Esophagus squamous epithelium (tissue), 5 donors: ENCODE results near the gene CDC42SE1. TPM values are rescaled to one million over a fixed set of nuclear protein-coding genes. Genes with fewer than 3 reads are reported as not detected.
A peak's percentile ranks its signal among the peaks of the same experiment; 100 is the strongest.

Experiments
- DNase-seq: peaks from one replicate; lab custom pipeline; 2025; lab: John Stamatoyannopoulos, UW
- H3K27ac ChIP-seq, 4 donors: fragments of 200-600 bp; sonication (generic); one replicate each; pipeline ENCODE4 v1.5.1; 2016 to 2019; ENCODE audit warnings: mild to moderate bottlenecking in 1 of 4
- H3K27me3 ChIP-seq, 4 donors: fragments of 200-600 bp; sonication (generic); 1 replicate in 3 of 4; 2 replicates in 1 of 4; pipeline versions ENCODE4 v1.5.1 to v1.6.0; 2017 to 2021; ENCODE audit warnings: antibody characterized with exemption in 1 of 4
- H3K36me3 ChIP-seq, 3 donors: fragments of 200-600 bp; sonication (generic); one replicate each; pipeline ENCODE4 v1.5.1; 2016 to 2019
- H3K4me1 ChIP-seq, 3 donors: fragments of 200-600 bp; sonication (generic); one replicate each; pipeline ENCODE4 v1.5.1; 2017 to 2019
- H3K4me3 ChIP-seq, 4 donors: fragments of 200-600 bp; sonication (generic); 1 replicate in 3 of 4; 2 replicates in 1 of 4; pipeline ENCODE4 v1.5.1; 2016 to 2019; ENCODE audit warnings: mild to moderate bottlenecking in 2 of 4, moderate library complexity in 1 of 4
- H3K9me3 ChIP-seq, 3 donors: fragments of 200-600 bp; sonication (generic); one replicate each; pipeline ENCODE4 v1.5.1; 2016 to 2019
- POLR2A ChIP-seq, 4 donors: fragments of 450-650 bp; IDR thresholded peaks; one replicate each; pipeline ENCODE4 v1.6.1; 2017; ENCODE audit warnings: antibody characterized with exemption in 4 of 4, mild to moderate bottlenecking in 4 of 4, moderate library complexity in 3 of 4
- WGBS, 2 donors: methylation state at CpG; one replicate each; pipeline ENCODE4 v1.1.5; 2018; 5-methylcytosine and 5-hydroxymethylcytosine counted together
- intact Hi-C: fragments of 100-400 bp; cut with DNase I; formaldehyde crosslinking; loops from one replicate; pipeline ENCODE4 v1.15.0; 2022
- total RNA-seq, 4 donors: library from RNA; depleted of rRNA; stranded (reverse); fragments of >200 nt; gene quantifications; one replicate each; pipeline ENCODE4 v1.1.0, GENCODE V29; 2016
- TF ChIP-seq, protein P1 (sequence below), 6 experiments: fragments of 450-650 bp in 4 of 6; fragments of 200-600 bp in 2 of 6; sonication (generic) in 2 of 6; IDR thresholded peaks; one replicate each; pipeline ENCODE4 v1.5.1; 2016 to 2019; ENCODE audit warnings: antibody characterized with exemption in 6 of 6, mild to moderate bottlenecking in 4 of 6, moderate library complexity in 4 of 6
- donor health status: DM: yes; HTN: yes; CAD: no.

CDC42SE1 gene
- total RNA-seq, 4 donors from 2014 or later: 86.7 to 128 (median 115) TPM

DNA sequence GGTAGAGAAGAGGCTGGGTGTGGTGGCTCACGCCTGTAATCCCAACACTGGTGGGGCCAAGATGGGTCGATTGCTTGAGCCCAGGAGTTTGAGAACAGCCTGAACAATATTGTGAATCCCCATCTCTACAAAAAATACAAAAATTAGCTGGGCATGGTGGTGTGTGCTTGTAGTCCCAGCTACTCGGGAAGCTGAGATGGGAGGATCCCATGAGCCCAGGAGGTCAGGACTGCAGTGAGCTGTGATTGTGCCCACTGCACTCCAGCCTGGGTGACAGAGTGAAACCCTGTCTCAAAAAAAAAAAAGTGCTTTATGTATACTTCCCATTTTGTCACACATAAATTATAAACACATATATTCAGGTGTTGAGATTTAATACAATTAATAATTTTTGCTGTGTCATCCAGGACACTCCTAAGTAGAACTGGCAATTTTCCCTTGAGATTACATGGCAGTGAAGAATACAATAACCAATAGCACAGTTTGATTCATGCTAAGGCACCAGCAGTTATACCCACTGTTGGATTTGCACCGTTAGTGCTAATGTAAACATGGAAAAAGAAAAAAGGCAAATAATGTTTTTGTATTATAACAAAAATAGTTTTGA, 26.6 kb upstream of the CDC42SE1 start:
- 55 to 64% methylated on average over 4 of the region's 4 CpGs for WGBS, 2 donors
- Histone ChIP-seq H3K36me3 (peaks cover 0 to 30% (median 0%) of the 10 kb centered on the region in 3 donors), H3K27ac (peak overlapping the region in 2 of 4 donors; percentile 27 to 41), H3K4me1 (peaks cover 0 to 11% (median 0%) of the 10 kb centered on the region in 3 donors), H3K9me3 (no peaks in the 10 kb centered on the region), H3K27me3 (no peaks in the 10 kb centered on the region), H3K4me3 (no peak overlapping the region)
- TF ChIP-seq POLR2A (IDR thresholded peaks at IDR 0.05): no peak
- TF ChIP-seq, protein P1, sequence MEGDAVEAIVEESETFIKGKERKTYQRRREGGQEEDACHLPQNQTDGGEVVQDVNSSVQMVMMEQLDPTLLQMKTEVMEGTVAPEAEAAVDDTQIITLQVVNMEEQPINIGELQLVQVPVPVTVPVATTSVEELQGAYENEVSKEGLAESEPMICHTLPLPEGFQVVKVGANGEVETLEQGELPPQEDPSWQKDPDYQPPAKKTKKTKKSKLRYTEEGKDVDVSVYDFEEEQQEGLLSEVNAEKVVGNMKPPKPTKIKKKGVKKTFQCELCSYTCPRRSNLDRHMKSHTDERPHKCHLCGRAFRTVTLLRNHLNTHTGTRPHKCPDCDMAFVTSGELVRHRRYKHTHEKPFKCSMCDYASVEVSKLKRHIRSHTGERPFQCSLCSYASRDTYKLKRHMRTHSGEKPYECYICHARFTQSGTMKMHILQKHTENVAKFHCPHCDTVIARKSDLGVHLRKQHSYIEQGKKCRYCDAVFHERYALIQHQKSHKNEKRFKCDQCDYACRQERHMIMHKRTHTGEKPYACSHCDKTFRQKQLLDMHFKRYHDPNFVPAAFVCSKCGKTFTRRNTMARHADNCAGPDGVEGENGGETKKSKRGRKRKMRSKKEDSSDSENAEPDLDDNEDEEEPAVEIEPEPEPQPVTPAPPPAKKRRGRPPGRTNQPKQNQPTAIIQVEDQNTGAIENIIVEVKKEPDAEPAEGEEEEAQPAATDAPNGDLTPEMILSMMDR (IDR thresholded peaks at IDR 0.05): no peak
- no peak for DNase-seq
- intact Hi-C loops: no loop called here

DNA sequence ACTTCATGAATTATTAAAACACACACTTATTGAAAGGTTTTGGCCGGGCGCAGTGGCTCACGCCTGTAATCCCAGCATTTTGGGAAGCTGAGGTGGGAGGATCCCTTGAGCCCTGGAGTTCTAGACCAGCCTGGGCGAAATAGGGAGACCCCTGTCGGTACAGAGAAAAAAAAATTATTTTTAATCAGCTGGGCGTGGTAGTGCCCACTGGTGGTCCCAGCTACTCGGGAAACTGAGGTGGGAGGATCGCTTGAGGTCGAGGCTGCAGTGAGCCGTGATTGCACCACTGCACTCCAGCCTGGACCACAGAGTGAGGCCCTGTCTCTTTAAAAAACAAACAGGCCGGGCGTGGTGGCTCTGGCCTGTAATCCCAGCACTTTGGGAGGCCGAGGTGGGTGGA, 12.8 kb upstream of the CDC42SE1 start:
- peaks cover 0 to 24% (median 0%) of the 10 kb centered on the region in 3 donors for H3K36me3 ChIP-seq
- intact Hi-C loops: no loop called here
- H3K27ac ChIP-seq: peak overlapping the region in 3 of 4 donors; percentile 5 to 100 (median 99)
- H3K4me3 ChIP-seq: no peak overlapping the region
- TF ChIP-seq POLR2A (IDR thresholded peaks at IDR 0.05): no peak
- TF ChIP-seq, protein P1 (IDR thresholded peaks at IDR 0.05): no peak
- WGBS, 2 donors: 64 to 68% methylated on average over 12 to 13 of the region's 13 CpGs
- DNase-seq: no peak
- H3K27me3 ChIP-seq: no peaks in the 10 kb centered on the region
- peaks cover 11 to 26% (median 16%) of the 10 kb centered on the region in 3 donors for H3K4me1 ChIP-seq
- H3K9me3 ChIP-seq: no peaks in the 10 kb centered on the region

DNA sequence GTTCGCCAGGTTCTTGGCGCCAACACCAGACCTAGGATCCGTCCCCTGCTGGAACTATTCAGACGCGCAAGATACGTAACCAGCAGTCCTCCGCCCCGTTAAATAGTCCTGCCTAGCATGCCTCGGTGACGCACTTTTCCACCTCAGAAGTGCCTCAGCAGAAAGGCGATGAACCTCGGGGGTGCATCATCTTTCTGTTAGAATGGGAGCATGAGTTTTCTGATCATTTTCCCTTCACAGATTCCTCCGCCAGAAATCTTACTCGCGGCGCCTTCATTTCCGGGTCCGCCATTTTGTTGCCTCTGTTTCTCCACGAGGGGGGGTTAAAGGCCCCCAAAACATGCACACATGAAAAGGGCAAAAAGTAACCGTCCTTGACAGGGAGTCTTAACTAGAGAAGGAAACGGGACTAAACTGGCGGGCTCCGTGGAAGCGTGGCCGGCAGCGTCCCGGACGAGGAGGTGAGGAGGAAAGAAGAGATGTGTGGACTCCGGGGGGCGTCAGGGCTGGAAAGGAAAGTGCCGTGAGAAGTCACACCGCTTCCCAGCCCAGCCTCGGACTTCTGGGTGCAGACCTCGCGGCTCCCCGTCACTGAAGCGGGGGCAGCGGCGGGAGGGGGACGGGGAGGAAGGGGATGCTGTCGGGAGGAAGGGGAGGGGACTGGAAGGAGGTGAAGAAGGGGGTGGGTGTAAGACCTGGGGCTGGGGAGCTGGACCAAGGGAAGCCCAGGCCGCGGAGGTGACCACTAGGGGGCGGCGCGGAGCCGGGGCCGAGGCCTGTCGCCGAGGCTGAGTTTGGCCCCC, 11.3 kb upstream of the CDC42SE1 start, which contains the start of gene GABPB2:
GABPB2 (plus strand) TSS at position 288 of the 803 bp plus-strand sequence. CDS start 17,429 bp downstream, outside the sequence.
- TF ChIP-seq POLR2A (IDR thresholded peaks at IDR 0.05): peak in 2 of 4 donors; percentile 28 to 45
- TF ChIP-seq, protein P1 (IDR thresholded peaks at IDR 0.05): peak; percentile 70 to 96 (median 82)
- Histone ChIP-seq H3K27me3 (no peaks in the 10 kb centered on the region), H3K27ac (peak within 1 kb of the TSS; percentile 98 to 100 (median 100)), H3K4me3 (peak within 1 kb of the TSS; percentile 80 to 97 (median 92)), H3K9me3 (no peaks in the 10 kb centered on the region), H3K4me1 (peaks cover 11 to 26% (median 16%) of the 10 kb centered on the region in 3 donors), H3K36me3 (peaks cover 0 to 24% (median 0%) of the 10 kb centered on the region in 3 donors)
- intact Hi-C loops: no loop called here
- peak; percentile 35 for DNase-seq
- WGBS, 2 donors: 0 to 1% methylated on average over 33 to 37 of the region's 50 CpGs

DNA sequence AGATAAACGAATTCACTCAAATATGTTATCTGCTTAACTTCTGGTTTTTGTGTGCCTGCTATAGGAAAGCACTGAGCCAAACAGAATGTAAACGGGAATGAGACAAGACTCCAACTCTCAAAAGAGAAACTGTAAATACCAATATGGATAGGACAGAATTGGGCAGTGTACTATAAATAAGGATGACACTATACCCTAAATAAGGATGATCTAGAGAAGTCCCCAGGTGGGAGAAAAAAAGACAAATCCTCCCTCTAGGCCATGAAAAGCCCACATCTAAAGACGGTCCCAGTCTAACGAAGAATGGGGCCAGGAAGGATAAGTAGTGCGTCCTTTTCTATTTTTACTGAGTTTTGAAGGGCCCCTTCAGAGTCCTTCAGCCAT, 9.7 kb upstream of the CDC42SE1 start:
- H3K36me3 ChIP-seq: peaks cover 0 to 9% (median 0%) of the 10 kb centered on the region in 3 donors
- H3K27ac ChIP-seq: peak overlapping the region; percentile 6 to 100 (median 100)
- peaks cover 11 to 26% (median 16%) of the 10 kb centered on the region in 3 donors for H3K4me1 ChIP-seq
- WGBS, 2 donors: 69 to 81% methylated on average over 5 of the region's 5 CpGs
- H3K9me3 ChIP-seq: no peaks in the 10 kb centered on the region
- DNase-seq: no peak
- H3K4me3 ChIP-seq: no peak overlapping the region
- TF ChIP-seq, protein P1 (IDR thresholded peaks at IDR 0.05): no peak
- TF ChIP-seq POLR2A (IDR thresholded peaks at IDR 0.05): no peak
- H3K27me3 ChIP-seq: no peaks in the 10 kb centered on the region
- intact Hi-C loops: no loop called here

DNA sequence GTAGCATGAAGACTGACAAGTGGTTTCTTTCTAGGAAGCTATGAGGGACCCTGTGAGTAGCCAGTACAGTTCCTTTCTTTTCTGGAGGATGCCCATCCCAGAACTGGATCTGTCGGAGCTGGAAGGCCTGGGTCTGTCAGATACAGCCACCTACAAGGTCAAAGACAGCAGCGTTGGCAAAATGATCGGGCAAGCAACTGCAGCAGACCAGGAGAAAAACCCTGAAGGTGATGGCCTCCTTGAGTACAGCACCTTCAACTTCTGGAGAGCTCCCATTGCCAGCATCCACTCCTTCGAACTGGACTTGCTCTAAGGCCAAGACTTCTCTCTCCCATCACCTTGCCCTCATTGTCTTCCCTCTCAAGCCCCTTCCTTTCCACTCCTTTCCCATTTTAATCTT, 7.8 kb upstream of the CDC42SE1 start:
- intact Hi-C loops: no loop called here
- Histone ChIP-seq H3K9me3 (no peaks in the 10 kb centered on the region), H3K36me3 (no peaks in the 10 kb centered on the region), H3K27ac (no peak overlapping the region), H3K27me3 (no peaks in the 10 kb centered on the region), H3K4me3 (no peak overlapping the region), H3K4me1 (peaks cover 8 to 22% (median 15%) of the 10 kb centered on the region in 3 donors)
- DNase-seq: no peak
- no peak for TF ChIP-seq POLR2A (IDR thresholded peaks at IDR 0.05)
- 92 to 94% methylated on average over 1 to 4 of the region's 4 CpGs for WGBS, 2 donors
